Anterior cingulate cortex (tissue), 58 donors: ENCODE data around the gene USP34.

Source experiments
- DNase-seq, 58 donors: peaks; one replicate each; lab custom pipeline; 2025; lab: John Stamatoyannopoulos, UW

USP34 gene

DNA sequence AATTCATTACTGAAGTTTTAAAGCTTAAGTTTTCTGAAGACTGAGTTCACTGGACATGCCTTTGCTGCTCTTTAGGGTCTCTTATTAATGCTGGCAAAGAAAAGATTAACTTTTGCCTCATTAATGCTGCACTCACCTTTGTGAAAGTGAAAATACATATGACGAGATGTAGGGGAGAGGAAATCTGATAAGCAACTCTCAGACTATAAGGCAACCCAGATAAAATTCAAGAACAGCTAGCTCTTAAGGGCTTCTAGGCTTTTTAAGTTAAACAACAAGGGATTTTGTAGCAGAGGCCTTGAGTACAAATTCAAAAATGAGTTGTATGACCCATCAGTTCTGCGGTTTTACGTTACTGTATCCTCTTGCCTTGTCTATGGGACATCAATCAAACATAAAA, 143.7 kb downstream of the USP34 start:
- no peak for DNase-seq

DNA sequence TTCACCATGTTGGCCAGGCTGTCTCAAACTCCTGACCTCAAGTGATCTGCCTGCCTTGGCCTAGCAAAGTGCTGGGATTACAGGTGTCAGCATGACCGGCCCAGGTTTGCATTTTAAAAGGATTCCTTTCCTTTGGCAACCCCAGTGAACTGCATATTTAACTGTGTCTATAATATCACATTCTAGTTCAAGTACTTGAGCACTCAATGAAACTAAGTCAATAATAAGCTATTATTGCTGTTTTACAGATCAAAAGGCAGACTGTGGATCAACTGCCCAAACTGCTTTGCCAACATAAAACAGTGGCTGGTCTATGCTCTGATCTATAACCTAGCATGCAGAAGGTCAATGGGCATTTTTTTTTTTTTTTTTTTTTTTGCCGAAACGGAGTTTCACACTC, 144.5 kb downstream of the USP34 start:
- DNase-seq = no peak

DNA sequence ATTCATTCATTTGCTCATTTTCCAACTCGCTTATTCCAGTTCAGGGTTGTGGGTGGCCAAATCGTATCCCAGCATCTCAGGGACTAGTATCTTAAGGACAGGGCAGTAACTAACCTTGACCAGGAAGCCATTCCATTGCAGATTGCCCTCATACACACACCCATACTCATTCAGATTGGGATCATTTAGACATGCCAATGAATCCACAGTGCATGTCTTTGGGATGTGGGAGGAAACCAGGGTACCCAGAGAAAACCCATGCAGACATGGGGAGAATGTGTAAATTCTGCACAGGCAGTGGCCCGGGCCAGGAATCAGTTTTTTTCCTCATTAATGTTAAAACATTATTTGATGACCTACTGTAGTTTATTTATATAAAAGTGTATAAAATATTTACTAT, 150.7 kb downstream of the USP34 start:
- no peak for DNase-seq

DNA sequence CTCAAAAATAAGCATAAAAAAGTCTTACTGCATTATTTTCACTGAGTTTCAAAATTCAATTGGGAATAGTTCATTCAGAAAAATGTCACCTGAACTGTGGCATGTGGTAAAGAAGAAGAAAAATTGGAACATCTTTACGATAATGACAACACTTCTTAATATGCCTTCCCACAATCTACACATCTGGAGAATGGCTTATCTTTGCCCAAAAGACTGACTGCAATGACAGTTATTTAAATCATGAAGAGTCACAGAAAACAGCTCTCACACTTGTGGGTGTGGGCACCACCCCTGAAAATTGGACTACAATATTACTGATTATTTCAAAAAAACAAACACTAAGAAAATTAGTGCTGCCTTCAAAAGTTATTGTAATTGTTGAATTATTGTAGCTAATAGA, 152.3 kb downstream of the USP34 start:
- no peak for DNase-seq

DNA sequence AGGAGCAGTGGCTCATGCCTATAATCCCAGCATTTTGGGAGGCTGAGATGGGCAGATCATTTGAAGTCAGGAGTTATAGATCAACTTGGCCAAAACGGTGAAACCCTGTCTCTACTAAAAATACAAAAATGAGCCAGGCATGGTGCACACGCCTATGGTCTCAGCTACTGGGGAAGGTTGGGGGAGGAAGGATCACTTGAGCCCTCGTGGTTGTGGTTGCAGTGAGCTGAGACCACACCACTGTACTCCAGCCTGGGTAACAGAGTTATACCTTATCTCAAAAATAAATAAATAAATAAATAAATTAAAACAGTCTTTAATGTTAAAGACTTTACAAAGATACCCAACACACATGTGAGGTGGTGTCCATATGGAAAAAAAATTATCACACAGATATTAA, 174.9 kb downstream of the USP34 start:
- DNase-seq = no peak

DNA sequence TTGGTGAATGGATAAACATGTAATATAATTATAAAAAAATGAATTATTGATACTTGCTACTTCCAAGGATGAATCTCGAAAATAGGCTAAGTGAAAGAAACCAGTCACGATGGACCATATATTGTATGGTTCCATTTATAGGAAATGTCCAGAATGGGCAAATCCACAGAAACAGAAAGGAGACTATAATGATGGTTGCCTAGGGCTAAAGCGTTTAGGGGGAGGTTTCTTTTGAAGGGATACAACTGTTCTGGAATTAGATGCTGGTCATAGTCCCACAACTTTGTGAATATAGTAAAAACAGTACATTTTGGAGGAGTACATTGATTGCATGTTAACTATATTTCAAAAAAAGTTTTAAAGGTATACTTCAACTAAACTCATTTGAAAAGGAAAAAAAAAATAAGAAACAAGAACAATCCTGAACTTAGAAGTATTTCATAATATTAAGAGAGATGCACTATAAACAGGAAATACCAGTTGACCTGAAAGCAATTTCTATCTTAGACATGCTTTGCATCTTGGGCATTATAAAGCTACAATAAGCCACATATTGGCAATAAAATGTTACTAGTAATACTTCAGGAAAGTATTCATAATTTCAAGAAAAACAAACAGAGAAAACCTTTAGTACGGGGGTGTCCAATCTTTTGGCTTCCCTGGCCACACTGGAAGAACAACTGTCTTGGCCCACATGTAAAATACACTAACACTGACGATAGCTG, 178.9 kb downstream of the USP34 start:
- DNase-seq = no peak

DNA sequence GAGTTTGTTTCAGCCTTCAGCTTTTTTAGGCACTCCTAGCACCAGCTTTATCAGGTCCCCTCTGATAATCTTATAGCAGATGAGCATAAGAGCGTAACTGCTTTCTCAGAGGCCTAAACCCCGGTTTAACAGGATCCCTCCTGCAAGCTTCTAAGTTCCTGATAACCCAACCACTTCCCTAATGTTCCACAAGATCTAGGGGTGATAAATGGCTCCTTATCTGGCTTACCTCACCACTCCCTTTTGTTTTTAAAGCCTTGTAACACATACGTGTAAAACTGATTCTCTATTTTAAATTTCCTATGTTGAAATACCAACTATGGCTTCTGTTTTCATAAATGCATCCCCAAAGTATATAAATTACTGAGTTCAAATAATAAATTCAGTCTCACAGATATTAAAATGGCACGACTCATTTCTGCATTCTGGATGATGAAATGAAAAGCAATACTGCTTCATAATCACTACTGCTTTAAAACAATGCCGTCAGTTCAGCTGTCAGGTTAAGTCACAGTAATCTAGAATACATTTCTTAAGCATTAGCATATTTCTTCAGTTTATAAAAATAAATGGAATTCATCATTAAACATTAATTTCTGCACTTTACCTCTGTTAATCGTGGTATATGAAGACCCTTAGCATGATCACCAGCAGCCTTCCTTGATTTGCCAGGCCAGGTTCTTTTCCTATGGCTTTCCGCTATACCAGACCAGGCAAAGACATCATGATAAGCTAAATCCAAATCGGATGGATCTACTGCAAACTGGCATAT, 182.6 kb downstream of the USP34 start:
- DNase-seq = no peak

DNA sequence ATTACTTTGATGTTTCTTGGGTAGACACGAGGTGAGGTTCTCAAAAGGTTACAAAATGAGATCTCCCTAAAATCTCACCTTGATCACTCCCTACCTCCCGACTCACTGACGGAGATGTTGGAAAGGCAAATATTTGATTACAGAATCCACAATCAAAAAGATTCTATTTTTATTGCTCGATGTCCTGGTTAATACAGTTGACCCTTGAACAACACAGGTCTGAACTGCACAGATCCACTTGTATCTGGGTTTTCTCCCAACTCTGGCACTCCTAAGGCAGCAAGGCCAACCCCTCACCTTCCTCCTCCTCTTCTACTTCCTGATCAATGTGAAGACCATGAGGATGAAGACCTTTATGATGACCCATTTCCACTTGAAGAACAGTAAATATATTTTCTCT, 183.6 kb downstream of the USP34 start:
- DNase-seq = no peak

DNA sequence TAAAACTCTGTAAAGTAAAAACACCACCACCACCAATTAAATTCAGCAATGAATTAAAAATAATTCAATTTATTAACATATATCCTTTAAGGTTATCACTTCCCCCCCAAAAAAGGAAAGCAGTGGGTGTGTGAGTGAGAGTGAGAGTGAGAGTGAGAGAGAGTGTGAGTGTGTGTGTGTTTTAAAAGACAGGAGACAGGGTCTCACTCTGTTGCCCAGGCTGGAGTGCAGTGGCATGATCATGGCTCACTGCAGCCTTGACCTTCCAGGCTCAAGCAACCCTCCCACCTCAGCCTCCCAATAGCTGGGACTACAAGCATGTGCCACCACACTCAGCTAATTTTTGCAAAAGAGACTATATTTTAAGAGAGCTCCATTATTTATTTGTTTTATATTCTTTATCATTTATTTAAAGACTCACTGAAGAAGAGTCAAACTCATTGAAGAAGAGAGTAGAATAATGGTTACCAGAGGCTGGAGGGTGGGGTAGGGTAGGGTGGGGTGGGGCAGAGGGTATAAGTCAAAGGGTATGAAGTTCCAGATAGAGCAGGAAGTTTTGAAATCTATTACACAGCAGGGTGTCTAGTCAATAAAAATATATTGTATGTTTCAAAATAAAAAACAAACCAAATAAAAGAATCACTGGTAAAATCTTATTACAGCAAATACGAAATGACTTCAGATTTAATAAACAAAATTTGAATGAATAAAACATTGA, 187.3 kb downstream of the USP34 start:
- DNase-seq = no peak

DNA sequence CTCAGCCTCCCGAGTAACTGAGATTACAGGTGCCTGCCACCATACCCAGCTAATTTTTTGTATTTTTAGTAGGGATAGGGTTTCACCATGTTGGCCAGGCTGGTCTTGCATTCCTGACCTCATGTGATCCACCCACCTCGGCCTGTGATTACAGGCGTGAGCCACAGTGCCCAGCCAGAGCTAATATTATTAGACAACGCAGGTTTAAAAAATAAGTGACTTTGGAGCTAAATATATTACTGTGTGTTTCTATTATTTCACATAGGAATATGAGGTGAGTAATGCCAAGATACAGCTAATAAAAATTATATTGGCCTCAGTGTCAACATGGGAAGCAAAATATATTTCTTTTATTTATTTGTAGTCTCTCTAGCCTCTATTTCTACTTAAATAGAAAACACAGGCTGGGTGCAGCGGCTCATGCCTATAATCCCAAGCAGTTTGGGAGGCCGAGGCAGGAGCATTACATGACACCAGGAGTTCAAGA, 188.7 kb downstream of the USP34 start:
- DNase-seq = no peak

DNA sequence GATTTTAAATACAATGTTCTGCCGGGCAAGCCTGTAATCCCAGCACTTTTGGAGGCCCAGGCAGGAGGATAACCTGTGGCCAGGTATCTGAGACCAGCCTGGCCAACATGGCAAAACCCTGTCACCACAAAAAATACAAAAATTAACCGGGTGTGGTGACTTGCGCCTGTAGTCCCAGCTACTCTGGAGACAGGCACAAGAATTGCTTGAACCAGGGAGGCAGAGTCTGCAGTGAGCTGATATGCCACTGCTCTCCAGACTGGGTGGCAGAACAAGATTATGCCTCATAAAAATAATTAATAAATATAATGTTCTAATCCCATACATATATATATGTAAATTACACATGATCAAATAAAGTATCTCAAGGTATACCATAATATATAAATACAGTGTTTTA, 189.6 kb downstream of the USP34 start:
- DNase-seq = no peak

DNA sequence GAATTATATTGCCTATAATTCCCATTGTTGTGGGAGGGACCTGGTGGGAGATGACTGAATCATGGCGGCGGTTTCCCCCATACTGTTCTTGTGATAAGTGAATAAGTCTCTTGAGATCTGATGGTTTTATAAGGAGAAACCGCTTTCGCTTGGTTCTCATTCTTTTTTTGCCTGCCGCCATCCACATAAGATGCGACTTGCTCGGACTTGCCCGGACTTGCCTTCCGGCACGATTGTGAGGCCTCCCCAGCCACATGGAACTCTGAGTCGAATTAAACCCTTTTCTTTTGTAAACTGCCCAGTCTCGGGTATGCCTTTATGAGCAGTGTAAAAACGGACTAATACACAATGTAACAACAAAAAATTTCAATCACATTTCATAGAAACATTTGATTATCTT, 193.1 kb downstream of the USP34 start:
- DNase-seq = no peak

DNA sequence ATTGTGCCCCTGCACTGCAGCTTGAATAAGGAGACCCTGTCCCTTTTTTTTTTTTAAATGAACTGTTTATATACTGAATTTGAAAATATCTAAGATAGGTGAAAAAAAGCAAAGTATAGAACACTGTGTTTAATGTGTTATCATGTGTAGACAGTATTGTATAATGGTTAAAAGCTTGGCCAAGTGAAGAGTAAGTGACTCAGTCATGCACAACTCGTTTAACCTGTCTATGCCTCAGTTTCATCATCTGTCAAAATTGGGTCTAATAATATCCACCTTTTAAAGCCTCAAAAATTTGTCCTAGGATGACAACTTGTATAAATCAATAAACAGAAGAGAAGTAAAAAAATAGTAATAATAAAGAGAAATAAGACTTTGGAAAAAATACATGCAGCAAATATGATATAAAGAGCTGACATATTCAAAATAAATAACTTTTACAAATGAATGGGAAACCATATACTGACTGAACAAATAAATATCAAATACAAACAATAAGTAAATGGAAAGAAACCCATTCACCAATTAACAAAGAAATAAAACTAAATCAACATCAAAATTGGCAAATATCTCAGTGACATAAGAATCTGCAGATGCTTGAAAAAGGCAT, 195.2 kb downstream of the USP34 start:
- DNase-seq = no peak

DNA sequence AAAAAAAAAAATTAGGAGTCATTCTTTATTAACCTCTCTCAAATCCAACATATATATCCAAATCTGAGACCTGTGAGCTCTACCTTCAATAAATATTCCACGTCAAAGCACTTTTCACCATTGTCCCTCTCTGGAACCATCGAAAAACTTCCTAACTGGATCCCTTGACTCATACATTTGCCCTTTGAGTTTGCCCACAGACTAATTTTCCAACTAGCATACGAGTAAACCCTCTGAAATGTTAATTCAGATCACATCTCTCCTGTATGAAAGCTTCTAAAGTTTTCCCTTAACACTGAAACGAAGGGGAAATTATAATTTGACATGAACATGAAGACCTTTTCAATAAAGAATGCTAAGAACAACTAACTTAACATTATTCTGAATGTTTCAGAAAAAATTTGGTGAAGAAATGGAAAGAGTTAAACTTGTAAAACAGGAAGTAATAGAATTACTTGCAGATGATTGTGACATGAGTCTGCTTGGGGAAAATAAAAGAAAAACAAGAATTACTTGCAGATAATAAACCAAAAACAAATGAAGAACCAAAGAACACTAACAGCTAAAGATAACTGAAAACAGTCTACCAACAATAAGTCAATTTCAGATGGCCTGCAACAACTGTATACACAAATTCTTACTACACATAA, 198.3 kb downstream of the USP34 start:
- no peak for DNase-seq

DNA sequence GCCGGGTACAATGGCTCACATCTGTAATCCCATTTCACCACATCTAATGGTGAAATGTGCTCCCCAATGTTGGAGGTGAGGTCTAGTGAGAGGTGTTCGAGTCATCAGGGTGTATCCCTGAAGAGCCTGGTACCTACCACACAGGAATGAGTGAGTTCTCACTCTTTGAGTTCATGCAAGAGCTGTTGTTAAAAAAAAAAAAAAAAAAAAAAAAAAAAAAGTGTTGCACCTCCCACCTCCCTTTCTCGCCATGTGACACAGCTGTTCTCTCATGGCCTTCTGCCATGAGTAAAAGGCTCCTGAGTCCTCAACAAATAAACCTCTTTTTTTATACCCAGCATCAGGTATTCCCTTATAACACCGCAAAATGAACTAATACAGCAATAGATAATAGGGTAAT, 202.6 kb downstream of the USP34 start:
- DNase-seq = no peak

DNA sequence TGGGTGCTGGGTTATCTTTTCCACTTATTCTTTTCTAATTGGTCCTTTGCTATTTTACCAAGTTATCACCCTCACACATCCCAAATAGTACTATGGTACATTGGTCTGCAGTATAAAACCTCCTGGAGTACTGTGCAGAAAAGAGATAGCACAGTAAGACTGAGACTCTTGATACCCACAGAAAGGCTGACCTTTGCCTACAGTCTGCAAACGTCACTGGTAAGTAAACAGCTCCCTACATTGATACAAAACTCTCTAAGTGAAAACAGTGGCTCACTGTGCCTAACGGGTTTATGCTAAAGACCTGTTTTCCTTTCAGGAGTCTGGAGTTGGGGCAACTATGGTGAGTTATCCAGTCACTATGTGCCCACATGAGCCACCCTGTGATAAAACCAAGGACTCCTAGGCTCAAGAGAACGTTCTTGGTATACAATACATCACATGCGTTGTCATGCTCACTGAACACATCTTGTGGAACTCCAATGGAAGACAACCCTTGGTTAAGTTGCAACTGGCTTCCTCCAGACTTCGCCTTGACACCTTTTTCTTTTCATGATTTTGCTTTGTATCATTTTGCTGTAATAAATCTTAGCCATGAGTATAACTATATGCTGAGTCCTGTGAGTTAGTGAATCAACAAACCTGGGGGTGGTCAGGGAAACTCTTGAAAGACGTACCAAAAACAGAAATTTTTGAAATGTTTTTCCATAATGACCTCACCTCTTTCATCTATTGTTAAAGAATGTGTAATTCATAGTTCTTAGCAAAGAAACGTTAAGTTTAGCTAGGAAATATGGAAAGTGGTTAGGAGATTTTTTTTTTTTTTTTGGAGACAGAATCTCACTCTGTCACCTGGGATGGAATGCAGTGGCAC, 204.0 kb downstream of the USP34 start:
- DNase-seq = no peak

DNA sequence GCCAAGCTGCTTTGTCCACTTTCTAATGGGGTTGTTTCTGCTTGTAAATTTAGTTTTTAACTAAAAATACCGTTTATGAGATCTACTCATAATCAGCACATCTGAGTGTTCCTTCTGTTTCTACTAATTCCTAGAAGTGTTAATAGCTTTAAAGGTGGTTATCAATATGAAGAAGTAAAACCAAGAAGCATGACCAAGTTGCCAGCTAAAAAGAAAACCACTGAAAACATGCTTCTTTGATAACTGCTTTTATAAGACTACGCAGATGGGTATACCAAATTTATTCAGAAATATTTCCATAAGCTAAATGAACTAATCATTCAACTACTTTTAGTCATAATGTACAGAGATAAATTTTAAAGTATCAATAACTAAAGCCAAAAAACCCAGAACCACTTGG, 207.1 kb downstream of the USP34 start:
- no peak for DNase-seq

DNA sequence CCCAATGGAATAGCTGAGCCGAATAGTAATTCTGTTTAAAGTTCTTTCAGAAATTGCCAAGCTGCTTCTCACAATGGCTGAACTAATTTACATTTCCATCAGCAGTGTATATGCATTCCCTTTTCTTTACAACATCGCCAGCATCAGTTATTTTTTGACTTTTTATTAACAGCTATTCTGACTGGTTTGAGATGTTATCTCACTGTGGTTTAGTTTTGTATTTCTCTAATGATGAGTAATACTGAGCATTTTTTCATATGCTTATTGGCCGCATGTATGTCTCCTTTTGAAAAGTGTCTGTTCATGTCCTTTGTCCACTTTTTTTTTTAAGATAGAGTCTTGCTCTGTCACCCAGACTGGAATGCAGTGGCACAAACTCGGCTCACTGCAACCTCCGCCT, 208.2 kb downstream of the USP34 start:
- DNase-seq = no peak

DNA sequence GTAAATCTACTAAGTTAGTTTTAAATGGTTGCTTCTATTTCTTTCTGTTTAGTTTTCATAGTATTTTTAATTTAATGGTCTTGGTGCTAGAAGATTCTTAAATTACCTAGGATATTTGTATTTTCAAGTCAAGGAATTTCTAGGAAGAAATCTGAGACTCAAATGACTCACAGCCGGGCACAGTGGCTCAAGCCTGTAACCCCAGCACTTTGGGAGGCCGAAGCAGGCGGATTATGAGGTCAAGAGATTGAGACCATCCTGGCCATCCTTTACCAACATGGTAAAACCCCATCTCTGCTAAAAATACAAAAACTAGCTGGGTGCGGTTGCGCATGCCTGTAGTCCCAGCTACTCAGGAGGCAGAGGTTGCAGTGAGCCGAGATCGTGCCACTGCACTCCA, 213.4 kb downstream of the USP34 start:
- no peak for DNase-seq
